ENCODE measurements around the gene ARMC9.

DNA sequence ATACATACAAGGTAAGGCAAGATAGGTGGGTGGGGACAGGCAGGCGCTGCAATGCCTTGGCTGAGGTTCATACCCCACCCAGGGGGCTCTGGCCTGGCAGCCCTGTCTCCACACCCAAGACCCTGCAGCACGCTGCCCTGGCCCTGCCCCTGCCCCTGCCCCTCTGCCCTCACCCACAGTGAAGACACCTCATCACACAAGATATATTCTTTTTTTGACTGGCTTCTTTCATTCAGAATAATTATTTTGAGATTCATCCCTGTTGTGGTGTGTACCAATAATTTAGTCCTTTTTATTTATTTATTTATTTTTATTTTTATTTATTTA is 185.6 kb downstream of the ARMC9 start:
- TF ChIP-seq POLR2A (IDR thresholded peaks at IDR 0.05), result no peak
- TF ChIP-seq, protein P1, sequence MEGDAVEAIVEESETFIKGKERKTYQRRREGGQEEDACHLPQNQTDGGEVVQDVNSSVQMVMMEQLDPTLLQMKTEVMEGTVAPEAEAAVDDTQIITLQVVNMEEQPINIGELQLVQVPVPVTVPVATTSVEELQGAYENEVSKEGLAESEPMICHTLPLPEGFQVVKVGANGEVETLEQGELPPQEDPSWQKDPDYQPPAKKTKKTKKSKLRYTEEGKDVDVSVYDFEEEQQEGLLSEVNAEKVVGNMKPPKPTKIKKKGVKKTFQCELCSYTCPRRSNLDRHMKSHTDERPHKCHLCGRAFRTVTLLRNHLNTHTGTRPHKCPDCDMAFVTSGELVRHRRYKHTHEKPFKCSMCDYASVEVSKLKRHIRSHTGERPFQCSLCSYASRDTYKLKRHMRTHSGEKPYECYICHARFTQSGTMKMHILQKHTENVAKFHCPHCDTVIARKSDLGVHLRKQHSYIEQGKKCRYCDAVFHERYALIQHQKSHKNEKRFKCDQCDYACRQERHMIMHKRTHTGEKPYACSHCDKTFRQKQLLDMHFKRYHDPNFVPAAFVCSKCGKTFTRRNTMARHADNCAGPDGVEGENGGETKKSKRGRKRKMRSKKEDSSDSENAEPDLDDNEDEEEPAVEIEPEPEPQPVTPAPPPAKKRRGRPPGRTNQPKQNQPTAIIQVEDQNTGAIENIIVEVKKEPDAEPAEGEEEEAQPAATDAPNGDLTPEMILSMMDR (IDR thresholded peaks at IDR 0.05), result no peak

All from uterus (tissue), 2 donors.